Fibroblast of lung (primary cell): ENCODE data around the gene CALN1.

Experiments
- EZH2 ChIP-seq: IDR thresholded peaks from 2 replicates; pipeline ENCODE4 v1.5.1; 2012; ENCODE audit warnings: low read length, control low read depth, mild to moderate bottlenecking; ENCODE audit errors: missing control alignments
- TF ChIP-seq, protein P1 (sequence below), 2 donors: IDR thresholded peaks in 1 of 2; conservative IDR thresholded peaks in 1 of 2; 1 replicate in 1 of 2; 2 replicates in 1 of 2; pipeline ENCODE4 v1.5.1; 2011 to 2012; ENCODE audit warnings: low read length in 2 of 2, control low read depth in 1 of 2, inconsistent platforms in 1 of 2, low read depth in 1 of 2, mild to moderate bottlenecking in 1 of 2

DNA sequence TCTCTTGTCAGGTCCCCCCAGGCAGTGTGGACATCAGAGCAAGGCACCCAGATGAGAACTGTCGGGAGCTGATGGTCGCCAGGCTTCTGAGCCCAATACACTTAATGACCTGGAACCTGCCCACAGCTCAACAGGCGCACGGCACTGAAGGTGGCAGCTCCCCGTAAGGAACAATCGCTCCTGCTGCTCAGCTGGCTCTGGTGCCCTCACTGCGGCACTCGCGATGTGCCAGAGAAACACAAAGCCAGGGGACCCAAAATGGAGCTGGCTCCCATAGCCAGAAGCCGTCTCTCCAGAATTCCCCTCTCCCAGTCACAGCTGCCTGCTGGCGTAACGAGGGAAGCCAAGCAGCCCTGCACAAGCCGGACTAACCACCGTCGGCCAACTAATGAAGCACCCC, 6.3 kb downstream of the CALN1 start:
- TF ChIP-seq, protein P1, sequence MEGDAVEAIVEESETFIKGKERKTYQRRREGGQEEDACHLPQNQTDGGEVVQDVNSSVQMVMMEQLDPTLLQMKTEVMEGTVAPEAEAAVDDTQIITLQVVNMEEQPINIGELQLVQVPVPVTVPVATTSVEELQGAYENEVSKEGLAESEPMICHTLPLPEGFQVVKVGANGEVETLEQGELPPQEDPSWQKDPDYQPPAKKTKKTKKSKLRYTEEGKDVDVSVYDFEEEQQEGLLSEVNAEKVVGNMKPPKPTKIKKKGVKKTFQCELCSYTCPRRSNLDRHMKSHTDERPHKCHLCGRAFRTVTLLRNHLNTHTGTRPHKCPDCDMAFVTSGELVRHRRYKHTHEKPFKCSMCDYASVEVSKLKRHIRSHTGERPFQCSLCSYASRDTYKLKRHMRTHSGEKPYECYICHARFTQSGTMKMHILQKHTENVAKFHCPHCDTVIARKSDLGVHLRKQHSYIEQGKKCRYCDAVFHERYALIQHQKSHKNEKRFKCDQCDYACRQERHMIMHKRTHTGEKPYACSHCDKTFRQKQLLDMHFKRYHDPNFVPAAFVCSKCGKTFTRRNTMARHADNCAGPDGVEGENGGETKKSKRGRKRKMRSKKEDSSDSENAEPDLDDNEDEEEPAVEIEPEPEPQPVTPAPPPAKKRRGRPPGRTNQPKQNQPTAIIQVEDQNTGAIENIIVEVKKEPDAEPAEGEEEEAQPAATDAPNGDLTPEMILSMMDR (conservative IDR thresholded peaks at IDR 0.05 in 1 of 2, IDR thresholded peaks at IDR 0.05 in 1 of 2; ENCODE audit: low read depth in 1 of 2, low read length in 2 of 2) = no peak
- no peak for TF ChIP-seq EZH2
